ENCODE data around the gene TVP23B.
"Not testable (repeated sequence)": the region's sequence is repeated elsewhere in the genome, so short reads cannot be mapped to it uniquely, and the experiment has no call there.

GRCh38 chr17:18781805-18782204, 822 bp downstream of the TVP23B start:
- not testable (repeated sequence) for TF ChIP-seq POLR2A, CTCF (IDR thresholded peaks at IDR 0.05)

All from uterus (tissue), 2 donors.